ENCODE results near the gene TAS1R1. TPM values are rescaled to one million over a fixed set of nuclear protein-coding genes. Genes with fewer than 3 reads are reported as not detected.

Gene TAS1R1
- polyA plus RNA-seq, 2 of the 4 experiments (the other 2 are of a cell fraction) = not detected

DNA sequence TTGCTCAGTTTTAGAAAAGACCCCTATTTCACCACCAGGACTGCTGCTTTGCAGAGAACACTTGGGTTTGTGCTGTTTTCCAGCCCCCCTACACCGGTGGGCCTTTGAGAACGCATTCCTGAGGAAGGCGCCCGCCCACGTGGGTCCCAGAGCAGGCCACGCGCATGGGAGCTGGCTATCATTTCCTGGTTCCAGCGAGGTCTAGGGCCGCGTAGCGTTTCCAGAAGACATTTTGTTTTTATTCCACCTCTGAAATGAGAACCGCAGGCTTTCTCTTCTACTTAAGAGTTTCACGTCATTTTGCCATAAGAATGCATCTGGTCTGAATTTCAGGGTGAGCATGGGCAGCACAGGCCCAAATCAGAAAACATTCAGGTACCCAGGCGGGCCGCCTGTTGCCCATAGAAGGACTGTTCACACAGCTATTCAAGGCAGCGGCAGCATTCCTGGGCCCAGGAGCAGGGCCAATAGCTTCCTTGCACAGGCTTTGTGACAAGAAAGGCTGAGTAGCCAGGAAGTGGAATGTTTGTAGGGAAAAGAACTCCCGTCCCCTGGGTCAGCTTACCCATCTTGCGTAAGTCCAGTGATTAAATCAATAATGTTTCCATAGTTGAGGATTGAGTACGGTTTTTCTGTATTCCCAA lies 48.9 kb downstream of the TAS1R1 start:
- DNase-seq (ENCODE audit: low read depth in 1 of 2, low spot score in 1 of 2) = no peak
- ChIA-PET POLR2A (no interaction called here), CTCF (interaction anchor here (1.7 kb wide), 1 partner anchor 9 kb away, joined by 5 read pairs; no protein-coding TSS in a partner anchor)
- ATAC-seq = no peak
- no peaks in the 10 kb centered on the region for H3K9me3 ChIP-seq
- TF ChIP-seq FOXS1 (CRISPR knock-in tag; IDR thresholded peaks at IDR 0.05) (no peak), CEBPB (IDR thresholded peaks at IDR 0.05) (peak in 1 of 2 experiments; percentile 26; a peak in 1 of 4 replicates)
- no peak overlapping the region; a peak in 1 of 6 replicates for H3K27ac ChIP-seq
- FAIRE-seq = no peak
- WGBS (ENCODE audit: missing lambda C conversion rate) = 92% methylated on average over 17 of the region's 19 CpGs
- peaks cover 13% of the 10 kb centered on the region; the same call in 2 of the 3 replicates for H3K4me1 ChIP-seq
- no peak overlapping the region for H3K4me2 ChIP-seq
- H3K4me3 ChIP-seq = no peak overlapping the region

DNA sequence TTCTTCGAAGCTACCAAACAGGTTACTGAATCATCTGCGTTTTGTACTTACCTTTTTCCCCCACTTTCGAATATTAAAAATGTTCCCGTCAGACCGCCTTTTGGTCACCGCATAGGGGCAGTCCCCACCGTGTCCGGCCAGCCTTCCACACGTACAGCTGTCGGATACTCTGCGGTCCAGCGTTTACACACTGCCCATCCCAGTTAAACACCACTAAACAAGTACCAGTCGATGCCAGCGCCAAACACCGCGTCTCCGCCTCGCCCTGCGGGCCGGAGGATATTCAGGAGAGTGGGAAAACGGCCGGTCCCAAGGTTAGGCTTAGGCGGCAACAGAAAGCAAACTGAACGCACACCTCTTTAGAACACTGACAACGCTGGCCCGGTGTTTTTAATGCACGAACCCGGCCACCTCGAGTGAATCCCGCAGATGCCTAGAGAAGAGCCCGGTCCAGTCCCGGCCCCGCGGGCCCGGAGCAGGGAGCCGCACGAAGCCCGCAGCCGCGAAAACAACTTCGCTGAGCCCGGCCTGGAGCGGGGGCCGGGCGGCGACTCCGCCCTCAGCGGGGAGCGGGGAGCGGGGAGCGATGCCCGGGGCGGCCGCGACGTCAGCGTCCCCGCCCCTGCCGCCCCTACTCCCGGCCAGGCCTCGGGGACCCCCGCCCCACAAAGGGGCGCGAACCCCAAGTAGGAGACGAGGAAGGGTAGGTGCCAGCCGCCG lies 57.7 kb downstream of the TAS1R1 start:
- H3K4me2 ChIP-seq = peak overlapping the region; percentile 86
- CTCF ChIA-PET = interaction anchor here (0.8 to 1.9 kb wide), 3 partner anchors 8 to 59 kb away, joined by 3 to 5 read pairs (median 5); partner anchors contain the start of genes NOL9 and THAP3
- H3K4me1 ChIP-seq = peaks cover 12% of the 10 kb centered on the region; the same call in 2 of the 3 replicates
- TF ChIP-seq, protein P1, sequence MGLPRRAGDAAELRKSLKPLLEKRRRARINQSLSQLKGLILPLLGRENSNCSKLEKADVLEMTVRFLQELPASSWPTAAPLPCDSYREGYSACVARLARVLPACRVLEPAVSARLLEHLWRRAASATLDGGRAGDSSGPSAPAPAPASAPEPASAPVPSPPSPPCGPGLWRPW (IDR thresholded peaks at IDR 0.05) = no peak
- TF ChIP-seq FOSB (CRISPR knock-in tag; IDR thresholded peaks at IDR 0.05) = no peak
- no peak for TF ChIP-seq HDAC2 (IDR thresholded peaks at IDR 0.05)
- TF ChIP-seq RARB (CRISPR knock-in tag; IDR thresholded peaks at IDR 0.05) = no peak
- no peak for TF ChIP-seq NPAS2 (CRISPR knock-in tag; IDR thresholded peaks at IDR 0.05; ENCODE audit: borderline replicate concordance)
- no peak for TF ChIP-seq CHD4 (IDR thresholded peaks at IDR 0.05; ENCODE audit: borderline replicate concordance)
- TF ChIP-seq KDM5A (IDR thresholded peaks at IDR 0.05) = no peak
- no peak for TF ChIP-seq EP300 (IDR thresholded peaks at IDR 0.05)
- TF ChIP-seq, protein P2, sequence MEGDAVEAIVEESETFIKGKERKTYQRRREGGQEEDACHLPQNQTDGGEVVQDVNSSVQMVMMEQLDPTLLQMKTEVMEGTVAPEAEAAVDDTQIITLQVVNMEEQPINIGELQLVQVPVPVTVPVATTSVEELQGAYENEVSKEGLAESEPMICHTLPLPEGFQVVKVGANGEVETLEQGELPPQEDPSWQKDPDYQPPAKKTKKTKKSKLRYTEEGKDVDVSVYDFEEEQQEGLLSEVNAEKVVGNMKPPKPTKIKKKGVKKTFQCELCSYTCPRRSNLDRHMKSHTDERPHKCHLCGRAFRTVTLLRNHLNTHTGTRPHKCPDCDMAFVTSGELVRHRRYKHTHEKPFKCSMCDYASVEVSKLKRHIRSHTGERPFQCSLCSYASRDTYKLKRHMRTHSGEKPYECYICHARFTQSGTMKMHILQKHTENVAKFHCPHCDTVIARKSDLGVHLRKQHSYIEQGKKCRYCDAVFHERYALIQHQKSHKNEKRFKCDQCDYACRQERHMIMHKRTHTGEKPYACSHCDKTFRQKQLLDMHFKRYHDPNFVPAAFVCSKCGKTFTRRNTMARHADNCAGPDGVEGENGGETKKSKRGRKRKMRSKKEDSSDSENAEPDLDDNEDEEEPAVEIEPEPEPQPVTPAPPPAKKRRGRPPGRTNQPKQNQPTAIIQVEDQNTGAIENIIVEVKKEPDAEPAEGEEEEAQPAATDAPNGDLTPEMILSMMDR (IDR thresholded peaks at IDR 0.05) = no peak
- TF ChIP-seq POLR2AphosphoS2 (conservative IDR thresholded peaks at IDR 0.05; ENCODE audit: low read length) = no peak
- TF ChIP-seq SMC3 (IDR thresholded peaks at IDR 0.05) = no peak
- TF ChIP-seq, protein P3, sequence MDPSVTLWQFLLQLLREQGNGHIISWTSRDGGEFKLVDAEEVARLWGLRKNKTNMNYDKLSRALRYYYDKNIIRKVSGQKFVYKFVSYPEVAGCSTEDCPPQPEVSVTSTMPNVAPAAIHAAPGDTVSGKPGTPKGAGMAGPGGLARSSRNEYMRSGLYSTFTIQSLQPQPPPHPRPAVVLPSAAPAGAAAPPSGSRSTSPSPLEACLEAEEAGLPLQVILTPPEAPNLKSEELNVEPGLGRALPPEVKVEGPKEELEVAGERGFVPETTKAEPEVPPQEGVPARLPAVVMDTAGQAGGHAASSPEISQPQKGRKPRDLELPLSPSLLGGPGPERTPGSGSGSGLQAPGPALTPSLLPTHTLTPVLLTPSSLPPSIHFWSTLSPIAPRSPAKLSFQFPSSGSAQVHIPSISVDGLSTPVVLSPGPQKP (IDR thresholded peaks at IDR 0.05; ENCODE audit: low read depth, low read length) = no peak
- no peak for TF ChIP-seq RCOR1 (IDR thresholded peaks at IDR 0.05; ENCODE audit: low read depth, low read length)
- DNase-seq (ENCODE audit: low read depth in 1 of 2, low spot score in 1 of 2) = peak in 1 of 2 experiments; percentile 38
- no peak for FAIRE-seq
- H3K27ac ChIP-seq = peak overlapping the region; percentile 96 to 98
- 4% methylated on average over 24 of the region's 67 CpGs for WGBS (ENCODE audit: missing lambda C conversion rate)
- peak overlapping the region; percentile 99 for H3K4me3 ChIP-seq
- no peaks in the 10 kb centered on the region for H3K9me3 ChIP-seq
- POLR2A ChIA-PET = no interaction called here
- ATAC-seq = peak; percentile 67 to 73

DNA sequence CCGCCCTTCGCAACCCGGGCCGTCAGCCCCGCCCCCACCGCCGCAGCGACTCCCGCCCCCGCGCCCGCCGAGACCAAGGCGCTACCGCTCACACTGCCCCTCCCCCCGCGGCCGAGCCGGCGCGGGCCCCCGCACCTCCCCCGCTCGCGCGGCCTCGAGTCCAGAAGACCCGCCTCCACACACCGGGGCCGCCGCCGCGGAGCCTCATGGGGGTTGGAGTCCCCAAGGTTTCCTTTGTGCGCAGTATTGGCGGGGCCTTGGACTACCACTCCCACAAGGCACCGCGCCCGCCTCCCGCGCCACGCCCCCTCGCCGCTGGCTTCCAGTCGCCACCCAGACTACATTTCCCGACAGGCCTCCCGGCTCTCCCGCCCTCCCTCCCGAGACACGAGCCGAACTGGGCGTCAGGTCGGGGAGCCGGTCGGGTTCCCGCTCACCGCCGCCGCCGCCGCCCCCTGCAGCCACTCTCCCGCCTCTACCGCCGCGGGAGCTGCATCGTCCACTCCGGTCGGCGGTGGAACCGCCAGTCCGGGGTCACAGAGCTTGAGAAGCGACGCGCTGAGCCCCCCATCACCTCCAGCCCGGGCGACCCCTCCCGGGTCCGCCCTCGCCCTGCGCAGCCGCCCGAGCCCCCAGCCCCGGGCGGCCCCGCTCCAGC lies 58.4 kb downstream of the TAS1R1 start, which contains the start of gene PHF13:
Gene PHF13, plus strand, starts transcription at position 371 of the 658 bp plus-strand sequence. CDS start 336 bp downstream, outside the sequence.
- H3K9me3 ChIP-seq = no peaks in the 10 kb centered on the region
- peak within 1 kb of the TSS; percentile 96 to 98 for H3K27ac ChIP-seq
- DNase-seq (ENCODE audit: low read depth in 1 of 2, low spot score in 1 of 2) (peak; percentile 88 to 98), ATAC-seq (peak; percentile 90 to 96), FAIRE-seq (no peak)
- ChIA-PET CTCF (interaction anchor here (1.9 kb wide), 1 partner anchor 9 kb away, joined by 5 read pairs; no protein-coding TSS in a partner anchor), POLR2A (interaction anchor here (0.7 kb wide), 1 partner anchor 122 kb away, joined by 3 read pairs; the partner anchor contains the start of gene PLEKHG5)
- peaks cover 12% of the 10 kb centered on the region; the same call in 2 of the 3 replicates for H3K4me1 ChIP-seq
- H3K4me3 ChIP-seq = peak within 1 kb of the TSS; percentile 99
- H3K4me2 ChIP-seq = peak within 1 kb of the TSS; percentile 94
- no CpG with 5 or more reads among the region's 84 CpGs for WGBS (ENCODE audit: missing lambda C conversion rate)
- no peak for TF ChIP-seq CEBPB (IDR thresholded peaks at IDR 0.05)
- no peak for TF ChIP-seq HDAC2 (IDR thresholded peaks at IDR 0.05)
- peak in 1 of 2 experiments; percentile 45; a peak in 1 of 5 replicates for TF ChIP-seq JUN (IDR thresholded peaks at IDR 0.05)
- TF ChIP-seq, protein P2 (IDR thresholded peaks at IDR 0.05) = no peak
- TF ChIP-seq CHD2 (IDR thresholded peaks at IDR 0.05; ENCODE audit: low read length, partially characterized antibody) = peak; percentile 58
- no peak for TF ChIP-seq NR3C1 (IDR thresholded peaks at IDR 0.05)
- TF ChIP-seq, protein P4, sequence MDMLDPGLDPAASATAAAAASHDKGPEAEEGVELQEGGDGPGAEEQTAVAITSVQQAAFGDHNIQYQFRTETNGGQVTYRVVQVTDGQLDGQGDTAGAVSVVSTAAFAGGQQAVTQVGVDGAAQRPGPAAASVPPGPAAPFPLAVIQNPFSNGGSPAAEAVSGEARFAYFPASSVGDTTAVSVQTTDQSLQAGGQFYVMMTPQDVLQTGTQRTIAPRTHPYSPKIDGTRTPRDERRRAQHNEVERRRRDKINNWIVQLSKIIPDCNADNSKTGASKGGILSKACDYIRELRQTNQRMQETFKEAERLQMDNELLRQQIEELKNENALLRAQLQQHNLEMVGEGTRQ (IDR thresholded peaks at IDR 0.05) = no peak
- TF ChIP-seq, protein P1 (IDR thresholded peaks at IDR 0.05) = no peak
- no peak for TF ChIP-seq ZC3H11A (IDR thresholded peaks at IDR 0.05)
- no peak for TF ChIP-seq FOSL2 (IDR thresholded peaks at IDR 0.05)
- TF ChIP-seq FOSL2 (CRISPR knock-in tag; IDR thresholded peaks at IDR 0.05) = no peak

Measured in A549 (cell line).